Activated T-helper 17 cell treated with anti-CD3 and anti-CD28 coated beads, Interleukin-2, amount 50 U/mL, for 72 hours (primary cell): ENCODE results near the gene PSAT1. TPM values are rescaled to one million over a fixed set of nuclear protein-coding genes. Genes with fewer than 3 reads are reported as not detected.
A peak's percentile ranks its signal among the peaks of the same experiment; 100 is the strongest.

Experiments used
- ATAC-seq: fragments of 150-1000 bp; cut with Tn5 transposase; replicated peaks from 2 replicates; pipeline ENCODE4 v1.10.0; 2021; ENCODE audit warnings: mild to moderate bottlenecking, moderate library complexity
- H3K27ac Mint-ChIP-seq: one replicate; pipeline ENCODE4 v1.8.0; 2022; ENCODE audit warnings: mixed read lengths
- H3K27me3 Mint-ChIP-seq: one replicate; pipeline ENCODE4 v1.8.0; 2022; ENCODE audit warnings: mixed read lengths
- H3K36me3 Mint-ChIP-seq: one replicate; pipeline ENCODE4 v1.8.0; 2022; ENCODE audit warnings: low read depth, mild to moderate bottlenecking, mixed read lengths
- H3K4me1 Mint-ChIP-seq: one replicate; pipeline ENCODE4 v1.8.0; 2022; ENCODE audit warnings: mixed read lengths
- H3K4me3 Mint-ChIP-seq: one replicate; pipeline ENCODE4 v1.8.0; 2022; ENCODE audit warnings: mild to moderate bottlenecking, mixed read lengths
- H3K9me3 Mint-ChIP-seq: one replicate; pipeline ENCODE4 v1.8.0; 2022; ENCODE audit warnings: mixed read lengths
- total RNA-seq, 2 donors: library from RNA; stranded (reverse); gene quantifications; one replicate each; pipeline ENCODE4 v1.2.3, GENCODE V29; 2022

The PSAT1 gene
- total RNA-seq, 2 donors from 2014 or later: 14.1 to 62.2 TPM

- ATAC-seq: no peak
- Mint-ChIP-seq H3K36me3 (no peaks in the 10 kb centered on the region), H3K9me3 (peaks cover 3% of the 10 kb centered on the region), H3K4me3 (no peak overlapping the region), H3K27me3 (no peaks in the 10 kb centered on the region), H3K4me1 (no peaks in the 10 kb centered on the region), H3K27ac (no peak overlapping the region)
Observed at GRCh38 chr9:78286125-78286524, 10.8 kb upstream of the PSAT1 start.

GRCh38 chr9:78286946-78287388 lies 10.0 kb upstream of the PSAT1 start:
- ATAC-seq: no peak
- Mint-ChIP-seq H3K4me3 (no peak overlapping the region), H3K4me1 (no peaks in the 10 kb centered on the region), H3K27ac (no peak overlapping the region), H3K9me3 (peaks cover 3% of the 10 kb centered on the region), H3K27me3 (no peaks in the 10 kb centered on the region), H3K36me3 (no peaks in the 10 kb centered on the region)

GRCh38 chr9:78288214-78288892 lies 8.6 kb upstream of the PSAT1 start:
- Mint-ChIP-seq H3K9me3 (peaks cover 3% of the 10 kb centered on the region), H3K27ac (no peak overlapping the region), H3K36me3 (no peaks in the 10 kb centered on the region), H3K4me3 (no peak overlapping the region), H3K4me1 (peaks cover 5% of the 10 kb centered on the region), H3K27me3 (no peaks in the 10 kb centered on the region)
- no peak for ATAC-seq

GRCh38 chr9:78289474-78289873 lies 7.5 kb upstream of the PSAT1 start:
- Mint-ChIP-seq H3K4me3 (no peak overlapping the region), H3K4me1 (peaks cover 5% of the 10 kb centered on the region), H3K9me3 (no peaks in the 10 kb centered on the region), H3K27ac (no peak overlapping the region), H3K36me3 (no peaks in the 10 kb centered on the region), H3K27me3 (no peaks in the 10 kb centered on the region)
- ATAC-seq: no peak

GRCh38 chr9:78291240-78291925 lies 5.5 kb upstream of the PSAT1 start:
- H3K36me3 Mint-ChIP-seq: no peaks in the 10 kb centered on the region

GRCh38 chr9:78292026-78292425 lies 4.9 kb upstream of the PSAT1 start:
- Mint-ChIP-seq H3K4me3 (no peak overlapping the region), H3K4me1 (peaks cover 5% of the 10 kb centered on the region), H3K27me3 (no peaks in the 10 kb centered on the region), H3K9me3 (no peaks in the 10 kb centered on the region), H3K36me3 (no peaks in the 10 kb centered on the region), H3K27ac (no peak overlapping the region)
- no peak for ATAC-seq

More at GRCh38 chr9:78291240-78291925, 5.5 kb upstream of the PSAT1 start:
- H3K27ac Mint-ChIP-seq: no peak overlapping the region
- peaks cover 5% of the 10 kb centered on the region for H3K4me1 Mint-ChIP-seq
- H3K9me3 Mint-ChIP-seq: no peaks in the 10 kb centered on the region
- H3K27me3 Mint-ChIP-seq: no peaks in the 10 kb centered on the region
- no peak overlapping the region for H3K4me3 Mint-ChIP-seq
- ATAC-seq: no peak

- no peak for ATAC-seq
- H3K36me3 Mint-ChIP-seq: peaks cover 4% of the 10 kb centered on the region
- no peaks in the 10 kb centered on the region for H3K27me3 Mint-ChIP-seq
- H3K27ac Mint-ChIP-seq: peak overlapping the region; percentile 1
- H3K4me3 Mint-ChIP-seq: peak overlapping the region; percentile 51
- no peaks in the 10 kb centered on the region for H3K9me3 Mint-ChIP-seq
- peaks cover 5% of the 10 kb centered on the region for H3K4me1 Mint-ChIP-seq
Observed at GRCh38 chr9:78292716-78293497, 4.0 kb upstream of the PSAT1 start.

GRCh38 chr9:78294290-78295176 lies 2.4 kb upstream of the PSAT1 start:
- H3K4me1 Mint-ChIP-seq: peaks cover 5% of the 10 kb centered on the region
- no peaks in the 10 kb centered on the region for H3K9me3 Mint-ChIP-seq
- no peak overlapping the region for H3K27ac Mint-ChIP-seq
- H3K36me3 Mint-ChIP-seq: peaks cover 9% of the 10 kb centered on the region
- ATAC-seq: no peak
- H3K4me3 Mint-ChIP-seq: no peak overlapping the region
- H3K27me3 Mint-ChIP-seq: no peaks in the 10 kb centered on the region

- H3K36me3 Mint-ChIP-seq: peaks cover 14% of the 10 kb centered on the region
- H3K4me3 Mint-ChIP-seq: no peak overlapping the region
- H3K27me3 Mint-ChIP-seq: no peaks in the 10 kb centered on the region
- H3K4me1 Mint-ChIP-seq: peaks cover 5% of the 10 kb centered on the region
- ATAC-seq: no peak
- H3K27ac Mint-ChIP-seq: no peak overlapping the region
- no peaks in the 10 kb centered on the region for H3K9me3 Mint-ChIP-seq
Observed at GRCh38 chr9:78295177-78295575, 1.7 kb upstream of the PSAT1 start.

GRCh38 chr9:78295731-78296130 lies 1.2 kb upstream of the PSAT1 start:
- no peak for ATAC-seq
- H3K36me3 Mint-ChIP-seq: peaks cover 18% of the 10 kb centered on the region
- peaks cover 5% of the 10 kb centered on the region for H3K4me1 Mint-ChIP-seq
- no peaks in the 10 kb centered on the region for H3K9me3 Mint-ChIP-seq
- H3K4me3 Mint-ChIP-seq: peak overlapping the region; percentile 85
- peak overlapping the region; percentile 70 for H3K27ac Mint-ChIP-seq
- no peaks in the 10 kb centered on the region for H3K27me3 Mint-ChIP-seq

- ATAC-seq: no peak
- Mint-ChIP-seq H3K27ac (peak overlapping the region; percentile 70), H3K9me3 (no peaks in the 10 kb centered on the region), H3K36me3 (peaks cover 21% of the 10 kb centered on the region), H3K4me1 (peaks cover 5% of the 10 kb centered on the region), H3K27me3 (no peaks in the 10 kb centered on the region), H3K4me3 (peak overlapping the region; percentile 85)
Observed at GRCh38 chr9:78296201-78296892, 578 bp upstream of the PSAT1 start.

- no peaks in the 10 kb centered on the region for H3K27me3 Mint-ChIP-seq
- H3K4me3 Mint-ChIP-seq: peak overlapping the region; percentile 85
- H3K36me3 Mint-ChIP-seq: peaks cover 33% of the 10 kb centered on the region
- H3K27ac Mint-ChIP-seq: peak overlapping the region; percentile 70
- no peaks in the 10 kb centered on the region for H3K9me3 Mint-ChIP-seq
- ATAC-seq: no peak
- H3K4me1 Mint-ChIP-seq: peaks cover 4% of the 10 kb centered on the region
Observed at GRCh38 chr9:78297672-78297961, 692 bp downstream of the PSAT1 start.

- H3K27ac Mint-ChIP-seq: peak overlapping the region; percentile 70
- H3K4me3 Mint-ChIP-seq: peak overlapping the region; percentile 85
- no peaks in the 10 kb centered on the region for H3K9me3 Mint-ChIP-seq
- no peaks in the 10 kb centered on the region for H3K27me3 Mint-ChIP-seq
- H3K36me3 Mint-ChIP-seq: peaks cover 35% of the 10 kb centered on the region
- no peaks in the 10 kb centered on the region for H3K4me1 Mint-ChIP-seq
- no peak for ATAC-seq
Observed at GRCh38 chr9:78298046-78298765, 1.3 kb downstream of the PSAT1 start.
